K562 (cell line): ENCODE results near the gene RNF152. TPM values are rescaled to one million over a fixed set of nuclear protein-coding genes. Genes with fewer than 3 reads are reported as not detected.

ENCODE experiments used
- ATAC-seq: fragments of 200-7000 bp; cut with Tn5 transposase; 3 replicates; pipeline ENCODE4 v1.9.1; 2020; ENCODE audit warnings: moderate library complexity
- BruUV-seq: library from RNA; stranded (reverse); fragments of 400-500 nt; replicated peaks from 2 replicates; lab custom pipeline; 2021; lab: Mats Ljungman, UMichigan
- CTCF ChIA-PET: fragments of 300-600 bp; formaldehyde crosslinking; extraction: SDS; loops from one replicate; lab custom pipeline; 2021; ENCODE audit warnings: low intra/inter-chr PET ratio; lab: Yijun Ruan, JAX
- POLR2A ChIA-PET: fragments of 300-600, 350-650 bp; sonication (Branson Sonifier 250); formaldehyde crosslinking; extraction: SDS; loops from one replicate; lab custom pipeline; 2021; ENCODE audit warnings: antibody characterized with exemption, inconsistent platforms; lab: Yijun Ruan, JAX
- DNase-seq, 4 experiments: peaks; one replicate each; pipeline versions ENCODE4 v3.0.0 to v3.0.0-alpha.2; 2011 to 2018; ENCODE audit warnings: low spot score in 3 of 4, mixed read lengths in 3 of 4; ENCODE audit errors: extremely low read depth in 1 of 4
- FAIRE-seq: peaks from 2 replicates; lab custom pipeline; 2011; peaks lifted over from hg19 to GRCh38; lab: Jason Lieb, UNC
- H2AFZ ChIP-seq: 2 replicates; pipeline ENCODE4 v1.6.0; 2011; ENCODE audit warnings: low read depth, low read length, control low read depth, inconsistent platforms
- H3K27ac ChIP-seq: fragments of 200-600 bp; 3 replicates; pipeline ENCODE4 v1.8.0; 2011; ENCODE audit warnings: low read depth, mild to moderate bottlenecking, control low read depth, inconsistent platforms, low read length, moderate library complexity, mixed read lengths; ENCODE audit errors: extremely low read depth
- H3K27me3 ChIP-seq, 2 experiments: fragments of 300-600 bp in 1 of 2; 2 replicates in 1 of 2; 3 replicates in 1 of 2; pipeline versions ENCODE4 v1.6.0 to v1.8.0; 2011; ENCODE audit warnings: inconsistent platforms in 2 of 2, low read length in 2 of 2, mild to moderate bottlenecking in 1 of 2, mixed read lengths in 1 of 2, moderate library complexity in 1 of 2; ENCODE audit not compliant: control insufficient read depth in 2 of 2, insufficient read depth in 2 of 2
- H3K36me3 ChIP-seq: fragments of 300-600 bp; 3 replicates; pipeline ENCODE4 v1.8.0; 2011; ENCODE audit warnings: mild to moderate bottlenecking, low read length, inconsistent platforms; ENCODE audit not compliant: control insufficient read depth, insufficient read depth
- H3K4me1 ChIP-seq, 2 experiments: fragments of 200-600 bp in 1 of 2; replicated peaks in 1 of 2; 2 replicates in 1 of 2; 3 replicates in 1 of 2; pipeline versions ENCODE4 v1.5.1 to v1.8.0; 2011; ENCODE audit warnings: inconsistent platforms in 2 of 2, low read length in 2 of 2, mild to moderate bottlenecking in 1 of 2, mixed read lengths in 1 of 2, moderate library complexity in 1 of 2; ENCODE audit not compliant: control insufficient read depth in 2 of 2, insufficient read depth in 2 of 2
- H3K4me2 ChIP-seq: 2 replicates; pipeline ENCODE4 v1.6.1; 2011; ENCODE audit warnings: low read length, control low read depth, inconsistent platforms, mixed read lengths; ENCODE audit not compliant: insufficient read depth
- H3K4me3 ChIP-seq: fragments of 200-600 bp; sonication (generic), shearing (Covaris generic); 2 replicates; pipeline ENCODE4 v1.5.1; 2016; ENCODE audit warnings: control low read depth, inconsistent platforms
- H3K79me2 ChIP-seq: fragments of 200-600 bp; 3 replicates; pipeline ENCODE4 v1.8.0; 2011; ENCODE audit warnings: low read length, inconsistent platforms; ENCODE audit not compliant: control insufficient read depth, insufficient read depth
- H3K9ac ChIP-seq, 2 experiments: 2 replicates each; pipeline versions ENCODE4 v1.6.0 to v1.6.1; 2011; ENCODE audit warnings: low read depth in 2 of 2, low read length in 2 of 2, control low read depth in 1 of 2, inconsistent platforms in 1 of 2, mild to moderate bottlenecking in 1 of 2, mixed read lengths in 1 of 2; ENCODE audit not compliant: insufficient read depth in 1 of 2
- H3K9me1 ChIP-seq: one replicate; pipeline ENCODE4 v1.6.0; 2011; ENCODE audit warnings: inconsistent platforms, mild to moderate bottlenecking, low read length, moderate library complexity; ENCODE audit not compliant: control insufficient read depth, insufficient read depth
- H3K9me3 ChIP-seq: replicated peaks from 2 replicates; pipeline ENCODE4 v1.5.1; 2011; ENCODE audit warnings: low read depth, low read length, inconsistent platforms; ENCODE audit not compliant: control insufficient read depth, insufficient read depth
- H4K20me1 ChIP-seq: replicated peaks from 2 replicates; pipeline ENCODE4 v1.6.1; 2011; ENCODE audit warnings: low read length, inconsistent platforms, mixed read lengths; ENCODE audit not compliant: control insufficient read depth, insufficient read depth
- CBX3 ChIP-seq, 2 experiments: IDR thresholded peaks; 1 replicate in 1 of 2; 2 replicates in 1 of 2; pipeline ENCODE4 v1.6.1; 2012; ENCODE audit warnings: inconsistent platforms in 2 of 2, low read length in 2 of 2, borderline replicate concordance in 1 of 2, control low read depth in 1 of 2
- GABPB2 ChIP-seq: fragments of 250-450 bp; sonication (Bioruptor Pico); conservative IDR thresholded peaks from 2 replicates; pipeline ENCODE4 v1.5.1; 2021; ENCODE audit warnings: mild to moderate bottlenecking
- HDAC2 ChIP-seq: fragments of 450-650 bp; IDR thresholded peaks from 2 replicates; pipeline ENCODE4 v1.6.1; 2016; ENCODE audit warnings: mild to moderate bottlenecking
- TARDBP ChIP-seq: fragments of 450-650 bp; IDR thresholded peaks from 2 replicates; pipeline ENCODE4 v1.6.1; 2016
- ZNF41 ChIP-seq: fragments of 250-450 bp; sonication (Bioruptor Pico); conservative IDR thresholded peaks from 2 replicates; pipeline ENCODE4 v1.4.0; 2020; ENCODE audit warnings: mild to moderate bottlenecking
- ZNF696 ChIP-seq: fragments of 250-450 bp; sonication (Bioruptor Pico); conservative IDR thresholded peaks from 2 replicates; pipeline ENCODE4 v1.4.0; 2020; ENCODE audit warnings: mild to moderate bottlenecking, moderate library complexity
- ZNF778 ChIP-seq: fragments of 450-650 bp; formaldehyde crosslinking; IDR thresholded peaks from 2 replicates; pipeline ENCODE4 v1.4.0; 2020; ENCODE audit warnings: mild to moderate bottlenecking, moderate library complexity
- ZZZ3 ChIP-seq: fragments of 450-650 bp; IDR thresholded peaks from 2 replicates; pipeline ENCODE4 v1.6.1; 2016; ENCODE audit warnings: antibody characterized with exemption, mild to moderate bottlenecking, moderate library complexity
- WGBS: fragments of 100-300 bp; shearing (Covaris generic); methylation state at CpG from one replicate; pipeline ENCODE4 v1.1.6; 2016; ENCODE audit warnings: low coverage, mixed read lengths; ENCODE audit not compliant: insufficient coverage; ENCODE audit errors: missing lambda C conversion rate; 5-methylcytosine and 5-hydroxymethylcytosine counted together
- in situ Hi-C: fragments of 300-500 bp; cut with MboI; formaldehyde crosslinking; loops from 4 replicates; pipeline ENCODE4 v1.15.0; 2018; ENCODE audit warnings: inconsistent platforms, mixed read lengths
- intact Hi-C: fragments of 100-400 bp; cut with micrococcal nuclease; formaldehyde crosslinking; loops from 2 replicates; pipeline ENCODE4 v1.14.2; 2022
- polyA plus RNA-seq, 8 experiments: library from polyadenylated mRNA; depleted of rRNA in 4 of 8; stranded (reverse) in 5 of 8; unstranded in 3 of 8; fragments of >200 nt; fragmentation: Nextera tagmentation in 2 of 8; fragmentation: Illumina TruSeq in 1 of 8; extraction: Ambion mirVana in 2 of 8; extraction: Trizol in 1 of 8; gene quantifications; 2 replicates each; pipeline versions ENCODE4 v1.2.1 to v1.2.3, GENCODE V29; 2011 to 2014; ENCODE audit warnings: inconsistent platforms in 1 of 8, missing spikeins in 1 of 8
- total RNA-seq, 7 experiments: library from RNA; depleted of rRNA in 6 of 7; stranded (reverse); fragments of >200 nt in 6 of 7; fragmentation: Illumina TruSeq in 2 of 7; extraction: Trizol in 2 of 7; gene quantifications; 2 replicates each; pipeline versions ENCODE4 v1.2.1 to v1.2.3, GENCODE V29; 2011 to 2021; ENCODE audit warnings: low replicate concordance in 1 of 7

The RNF152 gene
- total and polyA plus RNA-seq, 9 of the 15 experiments (the other 6 are each of a cell fraction or from before 2014, with no cell fraction given): 0.04 to 0.05 TPM; not detected in 7

DNA sequence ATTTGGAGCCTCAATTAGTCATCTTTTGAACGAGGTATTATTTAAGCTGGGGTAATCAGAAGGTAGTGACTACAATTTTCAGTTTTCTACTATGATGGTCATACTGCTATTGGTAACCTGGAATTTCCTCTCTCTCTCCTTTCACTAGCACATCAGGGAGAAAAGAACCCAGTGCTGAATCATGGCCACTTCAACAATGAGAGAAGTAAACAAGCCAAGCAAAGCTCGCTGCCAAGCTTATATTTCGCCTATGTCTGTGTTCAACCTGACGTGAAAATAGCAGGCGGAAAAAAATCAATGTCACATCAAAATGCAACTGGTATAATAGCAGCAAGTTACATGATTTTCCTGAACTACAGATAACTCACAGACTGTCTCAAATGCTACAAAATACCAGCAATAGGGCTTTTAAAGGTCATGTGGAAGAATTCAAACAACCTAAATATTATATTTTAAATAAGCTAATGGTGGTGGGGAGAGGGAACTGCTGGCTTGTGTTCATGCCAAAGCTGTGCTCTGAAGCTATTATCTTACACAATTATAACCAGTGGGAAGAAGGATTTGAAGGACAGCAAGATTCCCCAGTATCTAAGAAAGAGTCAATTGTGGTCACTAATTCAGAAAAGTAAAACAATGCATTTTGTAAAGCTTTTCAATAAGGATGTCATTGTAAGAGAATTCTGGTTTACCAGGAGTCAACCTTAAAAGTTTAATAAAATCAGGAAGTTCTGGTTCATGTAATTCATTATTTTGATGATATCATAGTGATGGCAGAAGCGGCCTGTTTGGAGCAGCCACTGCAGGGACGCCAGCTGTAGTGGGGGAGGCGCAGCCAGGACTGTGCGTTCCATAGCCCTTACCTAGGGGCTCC, 38.0 kb downstream of the RNF152 start (continued):
- TF ChIP-seq ZZZ3 (no peak), CBX3 (IDR thresholded peaks at IDR 0.05; ENCODE audit: borderline replicate concordance in 1 of 2, low read length in 2 of 2) (no peak), ZNF696 (CRISPR knock-in tag) (no peak), ZNF778 (CRISPR knock-in tag) (no peak), HDAC2 (no peak), ZNF41 (CRISPR knock-in tag) (no peak), GABPB2 (no peak)

DNA sequence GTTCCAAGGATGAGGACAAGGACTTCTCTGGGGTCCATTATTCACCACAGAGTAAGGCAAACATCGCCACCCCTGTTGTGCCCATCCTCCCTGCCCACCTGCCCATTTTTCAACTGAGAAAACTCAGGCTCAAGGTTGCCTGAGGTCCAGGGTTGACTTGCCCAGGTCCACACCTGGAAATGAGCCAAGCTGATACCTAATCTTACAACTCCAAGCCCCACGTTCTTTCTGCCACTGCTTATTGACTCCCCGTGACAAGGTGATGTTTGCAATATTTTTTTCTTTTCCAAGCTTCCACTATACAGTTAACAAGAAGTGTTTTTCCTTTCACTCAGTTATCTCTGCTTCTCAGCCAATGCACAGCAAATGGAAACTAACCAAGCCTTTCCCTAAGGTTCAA, 39.0 kb downstream of the RNF152 start:
- CTCF ChIA-PET: no interaction called here
- Histone ChIP-seq H4K20me1 (no peaks in the 10 kb centered on the region), H3K27ac (no peak overlapping the region), H3K27me3 (no peaks in the 10 kb centered on the region; a peak in 1 of 5 replicates), H3K4me3 (no peak overlapping the region), H3K36me3 (no peaks in the 10 kb centered on the region), H3K4me1 (no peaks in the 10 kb centered on the region), H3K9ac (no peak overlapping the region), H3K4me2 (no peak overlapping the region), H2AFZ (no peak overlapping the region), H3K79me2 (no peaks in the 10 kb centered on the region), H3K9me3 (no peaks in the 10 kb centered on the region), H3K9me1 (no peaks in the 10 kb centered on the region)
- FAIRE-seq: no peak
- no peak for TF ChIP-seq TARDBP
- in situ Hi-C loops (no loop called here), intact Hi-C loops (no loop called here)
- no peak for ATAC-seq
- POLR2A ChIA-PET: no interaction called here
- DNase-seq: no peak
- BruUV-seq: no TSS peak
- WGBS: 0% methylated on average over 3 of the region's 3 CpGs
